ENCODE data around the gene MS4A10.
"Not testable (repeated sequence)": the region's sequence is repeated elsewhere in the genome, so short reads cannot be mapped to it uniquely, and the experiment has no call there.

Gene MS4A10

DNA sequence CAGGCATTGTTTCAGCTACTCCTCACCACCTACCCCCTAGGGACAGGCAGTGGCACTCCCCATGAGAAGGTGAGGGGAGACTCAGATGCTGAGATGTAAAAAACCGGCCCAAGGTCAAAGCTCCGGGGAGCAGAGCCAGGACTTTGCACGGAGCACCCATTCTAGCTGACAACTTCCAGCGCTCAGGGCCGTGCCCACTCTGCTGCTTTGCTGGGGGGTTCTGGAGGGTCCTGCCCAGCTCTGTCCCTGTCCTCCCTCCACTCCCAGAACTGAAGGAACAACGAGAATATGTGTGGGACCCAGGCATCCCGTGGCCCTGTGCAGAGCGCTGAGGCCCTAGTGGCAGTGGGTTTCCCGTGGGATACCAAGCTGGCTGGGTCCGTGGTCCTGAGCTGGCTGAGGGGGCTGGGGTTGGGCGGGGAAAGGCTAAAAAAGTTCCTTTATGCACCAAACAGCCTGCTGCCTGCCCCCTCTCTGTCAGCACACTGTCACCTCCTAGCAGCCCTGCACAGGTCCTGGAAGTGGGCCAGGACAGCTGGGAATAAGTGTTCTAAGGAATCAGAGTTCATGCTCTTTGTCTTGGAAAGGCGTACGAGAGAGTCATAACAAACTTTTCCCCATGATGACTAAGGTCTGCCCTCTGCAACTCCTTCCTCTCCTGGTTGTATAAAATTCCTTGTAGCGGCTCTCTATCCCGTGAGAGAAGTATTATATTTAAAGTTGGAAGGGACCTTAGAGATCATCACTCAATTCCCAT lies 1.9 kb downstream of the MS4A10 start:
- DNase-seq (ENCODE audit: low spot score): peak; percentile 70

- DNase-seq (ENCODE audit: low spot score): no peak
Observed at GRCh38 chr11:60788401-60789125, 3.4 kb downstream of the MS4A10 start.

- DNase-seq (ENCODE audit: low spot score): no peak
Observed at GRCh38 chr11:60790726-60791125, 5.6 kb downstream of the MS4A10 start.

- DNase-seq (ENCODE audit: low spot score): no peak
Observed at GRCh38 chr11:60791153-60791933, 6.2 kb downstream of the MS4A10 start.

- DNase-seq (ENCODE audit: low spot score): no peak
Observed at GRCh38 chr11:60792521-60792920, 7.4 kb downstream of the MS4A10 start.

DNA sequence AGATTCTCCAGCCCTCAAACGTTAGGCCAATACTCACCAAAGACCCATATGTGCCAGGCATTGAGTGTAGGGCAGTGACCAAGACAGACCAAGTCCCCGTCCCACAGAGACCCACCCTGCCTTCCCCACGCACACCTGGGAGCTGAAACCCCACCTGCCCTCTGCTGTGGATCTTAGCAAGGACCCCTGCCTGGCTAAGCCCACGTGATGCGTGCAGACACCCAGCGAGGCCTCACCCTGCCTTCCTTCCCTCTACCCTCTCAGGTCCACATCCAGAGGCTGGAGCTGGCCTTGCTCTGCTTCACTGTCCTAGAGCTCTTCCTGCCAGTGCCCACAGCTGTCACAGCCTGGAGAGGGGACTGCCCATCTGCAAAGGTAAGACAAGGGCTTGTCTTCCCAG lies 10.2 kb downstream of the MS4A10 start:
- no peak for DNase-seq (ENCODE audit: low spot score)

DNA sequence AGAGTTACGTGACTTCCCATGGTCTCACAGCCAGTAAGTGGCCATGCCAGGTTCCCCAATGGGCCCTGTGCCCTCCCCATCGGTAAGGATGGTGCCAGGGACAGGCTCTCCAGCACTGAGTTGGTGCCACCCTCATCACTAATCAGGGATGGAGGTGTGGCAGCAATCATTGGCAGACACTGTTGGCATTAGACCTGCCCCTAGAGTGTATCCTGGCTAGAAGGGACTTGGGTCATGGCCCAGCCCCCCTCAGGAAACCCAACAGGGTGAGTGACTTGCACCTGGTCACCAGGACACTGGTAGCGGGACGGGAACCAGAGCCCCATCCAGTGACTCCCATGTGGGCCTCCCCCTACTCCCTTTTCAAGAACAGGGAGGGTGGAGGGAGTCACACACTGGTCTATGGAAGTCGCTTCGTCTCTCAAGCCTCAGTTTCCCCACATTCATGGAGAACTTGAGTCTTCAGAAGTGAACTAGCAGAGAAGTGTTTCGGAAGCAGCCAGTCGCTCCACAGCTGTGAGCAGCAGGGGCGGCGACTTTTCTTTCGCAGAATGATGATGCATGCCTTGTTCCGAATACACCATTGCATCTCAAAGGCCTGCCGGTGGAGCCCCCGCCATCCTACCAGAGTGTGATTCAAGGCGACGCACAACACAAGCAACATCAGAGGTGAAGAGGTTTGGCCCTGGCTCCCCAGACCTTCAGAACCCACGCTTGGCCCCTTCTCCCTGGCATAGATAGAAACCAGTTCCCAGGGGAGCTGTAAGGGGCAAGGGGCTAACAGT lies 12.9 kb downstream of the MS4A10 start:
- DNase-seq (ENCODE audit: low spot score): no peak

DNA sequence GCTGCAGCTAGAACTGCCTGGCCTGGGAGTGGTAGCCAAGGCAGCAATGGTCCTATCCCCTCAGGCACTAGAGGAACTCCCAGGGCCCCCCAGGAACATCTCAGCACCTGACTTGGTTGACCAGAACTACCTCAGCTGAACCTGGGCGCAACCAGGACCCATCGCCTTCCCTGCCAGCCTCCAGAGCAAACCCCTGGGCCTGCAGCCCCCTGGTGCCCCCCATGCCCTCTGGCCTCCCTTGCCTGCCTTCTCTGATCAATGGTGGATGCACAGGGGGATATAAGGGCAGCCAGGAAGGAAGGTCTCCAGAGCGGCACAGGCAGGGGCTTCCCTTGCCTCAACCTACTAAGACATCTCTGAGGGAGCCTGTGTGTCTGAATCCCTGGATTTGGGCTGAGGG lies 13.5 kb downstream of the MS4A10 start:
- DNase-seq (ENCODE audit: low spot score): no peak

GRCh38 chr11:60801194-60801593 lies 16.1 kb downstream of the MS4A10 start:
- DNase-seq (ENCODE audit: low spot score): no peak

DNA sequence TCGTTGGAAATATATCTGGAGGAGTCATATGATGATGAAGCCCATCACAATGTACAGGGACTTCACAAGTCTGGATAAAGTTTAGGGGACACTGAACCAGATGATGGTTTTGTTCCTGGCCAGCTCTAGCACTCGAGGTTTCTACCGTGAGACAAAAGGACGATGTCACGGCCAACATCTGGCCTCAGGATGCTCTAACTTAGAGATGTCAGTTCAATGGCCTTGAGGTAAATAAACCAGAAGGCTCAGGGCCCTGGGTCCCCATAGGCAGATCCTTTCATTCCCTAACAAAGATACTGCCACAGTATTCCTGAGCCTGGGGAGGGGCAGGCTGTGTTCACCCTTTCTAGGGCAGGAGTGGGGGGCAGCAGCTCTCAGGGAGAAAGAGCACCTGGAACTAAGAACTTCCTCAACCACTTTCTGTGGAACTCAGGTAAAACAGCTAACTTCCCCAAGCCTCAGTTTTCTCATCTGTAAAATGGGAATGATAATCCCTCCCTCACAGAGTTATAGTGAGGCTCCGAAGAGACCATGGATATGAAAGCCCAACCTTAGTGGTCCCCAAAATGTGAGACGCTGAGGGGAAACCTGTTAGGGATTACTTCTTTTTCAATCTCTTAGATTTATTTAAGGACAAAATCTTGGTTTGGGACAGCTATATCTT lies 18.3 kb downstream of the MS4A10 start:
- no peak for DNase-seq (ENCODE audit: low spot score)

DNA sequence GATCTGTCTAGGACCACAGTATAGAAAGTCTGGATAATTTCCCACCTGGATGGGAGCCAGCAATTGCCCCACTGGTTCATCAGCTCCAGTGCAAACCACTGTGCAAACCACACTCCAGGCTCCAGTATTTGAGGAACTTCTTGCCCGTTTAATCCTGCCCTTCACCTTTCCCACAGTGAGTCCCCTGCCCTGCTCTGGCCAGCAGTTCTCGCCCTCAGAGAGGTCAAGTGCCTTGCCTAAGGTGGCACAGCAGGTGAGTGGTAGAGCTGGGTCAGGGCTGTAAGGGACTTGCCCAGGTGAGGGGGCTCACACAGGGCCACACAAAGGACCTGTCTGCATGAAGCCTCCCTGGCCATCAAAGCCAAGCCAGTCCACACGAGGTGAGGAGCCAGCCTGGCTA lies 24.1 kb downstream of the MS4A10 start:
- DNase-seq (ENCODE audit: low spot score): no peak

DNA sequence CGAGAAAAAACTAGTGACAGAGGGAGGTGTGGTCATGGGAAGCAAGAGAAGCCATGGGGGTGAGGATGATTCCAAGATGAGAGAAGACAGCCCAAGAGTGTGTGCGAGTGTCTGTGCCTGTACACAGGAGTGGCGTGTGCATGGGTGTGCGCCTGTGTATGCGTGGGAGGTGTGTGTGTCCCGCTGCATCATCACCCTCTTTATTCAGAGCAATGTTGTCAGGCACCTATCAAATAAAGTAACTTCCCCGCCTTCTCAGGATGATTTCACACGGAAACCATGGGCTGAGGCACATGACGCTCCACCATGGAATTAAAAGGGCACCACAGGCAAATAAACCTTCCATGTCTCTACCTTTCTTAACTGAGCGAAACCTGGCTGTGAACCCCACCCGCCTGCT lies 24.6 kb downstream of the MS4A10 start:
- DNase-seq (ENCODE audit: low spot score): no peak

GRCh38 chr11:60810151-60810550 lies 25.0 kb downstream of the MS4A10 start:
- DNase-seq (ENCODE audit: low spot score): no peak

GRCh38 chr11:60810569-60810968 lies 25.4 kb downstream of the MS4A10 start:
- no peak for DNase-seq (ENCODE audit: low spot score)

- DNase-seq (ENCODE audit: low spot score): no peak
Observed at GRCh38 chr11:60813324-60813723, 28.2 kb downstream of the MS4A10 start.

- no peak for DNase-seq (ENCODE audit: low spot score)
Observed at GRCh38 chr11:60814112-60814511, 29.0 kb downstream of the MS4A10 start.

GRCh38 chr11:60816590-60817157 lies 31.5 kb downstream of the MS4A10 start:
- no peak for DNase-seq (ENCODE audit: low spot score)

DNA sequence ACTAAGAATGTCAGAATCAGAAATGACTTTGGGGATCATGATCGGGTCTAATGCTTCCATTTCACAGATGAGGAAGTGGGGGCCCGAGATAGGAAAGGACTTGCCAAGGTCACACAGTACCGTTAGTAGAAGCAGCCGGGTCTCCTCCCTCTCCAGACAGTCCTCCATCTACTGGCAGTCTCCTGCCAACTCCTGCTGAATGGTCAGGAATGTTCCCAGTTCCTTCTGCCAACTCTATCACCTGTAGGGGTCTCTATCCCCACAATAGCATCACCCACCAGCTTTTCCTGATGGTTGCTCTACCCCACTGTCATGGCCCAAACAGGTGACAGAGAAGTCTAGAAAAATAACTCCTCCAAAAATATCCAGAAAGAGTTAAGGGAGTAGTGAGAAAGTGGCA lies 32.9 kb downstream of the MS4A10 start:
- no peak for DNase-seq (ENCODE audit: low spot score)

DNA sequence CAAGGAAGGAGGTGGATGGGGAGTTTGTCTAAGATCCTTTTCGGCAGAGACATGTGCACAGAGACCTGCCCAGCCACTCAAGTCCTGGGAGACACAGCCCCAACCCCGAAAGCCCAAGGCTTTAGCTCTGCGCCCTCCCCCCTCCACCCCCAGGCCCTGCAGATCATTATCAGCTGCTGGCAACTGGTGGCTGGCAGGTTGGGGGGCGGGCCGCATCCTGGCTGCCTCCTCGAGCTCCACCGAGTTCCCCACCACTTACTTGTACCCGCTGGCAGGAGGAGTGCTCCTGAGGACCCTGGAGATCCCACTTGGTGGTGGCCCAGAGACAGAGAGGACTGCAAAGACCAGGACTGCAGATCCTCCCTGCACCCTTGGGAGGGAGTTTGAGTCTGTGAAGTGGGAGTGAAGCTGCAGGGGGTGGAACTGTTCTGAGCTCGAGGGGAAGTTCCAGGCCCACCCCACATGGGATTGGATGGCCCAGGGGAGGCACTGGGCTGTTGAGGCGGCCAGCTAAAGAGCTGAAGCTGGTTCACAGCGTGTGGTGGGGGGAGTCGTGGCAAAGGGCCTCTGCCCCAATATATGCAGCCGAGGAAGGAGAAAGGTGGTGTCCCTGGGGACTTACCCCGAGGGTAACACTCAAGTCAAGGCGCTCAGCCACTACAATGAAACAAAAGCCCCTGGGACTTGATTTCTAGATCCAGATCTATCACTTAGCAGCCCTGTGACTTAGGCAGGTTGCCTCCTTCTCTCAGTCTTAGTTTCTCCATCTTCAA lies 36.9 kb downstream of the MS4A10 start:
- DNase-seq (ENCODE audit: low spot score): no peak

DNA sequence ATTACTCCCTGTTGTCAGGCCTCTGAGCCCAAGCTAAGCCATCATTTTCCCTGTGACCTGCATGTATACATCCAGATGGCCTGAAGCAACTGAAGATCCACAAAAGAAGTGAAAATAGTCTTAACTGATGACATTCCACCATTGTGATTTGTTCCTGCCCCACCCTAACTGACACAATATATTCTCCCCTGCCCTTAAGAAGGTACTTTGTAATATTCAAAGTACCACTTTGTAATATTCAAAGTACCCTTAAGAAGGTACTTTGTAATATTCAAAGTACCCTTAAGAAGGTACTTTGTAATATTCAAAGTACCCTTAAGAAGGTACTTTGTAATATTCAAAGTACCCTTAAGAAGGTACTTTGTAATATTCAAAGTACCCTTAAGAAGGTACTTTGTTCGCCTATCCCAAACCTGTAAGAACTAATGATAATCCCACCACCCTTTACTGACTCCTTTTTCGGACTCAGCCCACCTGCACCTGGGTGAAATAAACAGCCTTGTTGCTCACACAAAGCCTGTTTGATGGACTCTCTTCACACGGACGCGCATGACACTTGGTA lies 38.7 kb downstream of the MS4A10 start:
- DNase-seq (ENCODE audit: low spot score): not testable (repeated sequence)
